D721Med (cell line): Measurements from ENCODE around the gene AGTPBP1.

Experiments used
- DNase-seq: peaks from one replicate; pipeline ENCODE4 v3.0.0; 2011; ENCODE audit warnings: low spot score; ENCODE audit not compliant: insufficient read length
- FAIRE-seq: peaks from 2 replicates; lab custom pipeline; 2011; peaks lifted over from hg19 to GRCh38; lab: Jason Lieb, UNC
- CTCF ChIP-seq: IDR thresholded peaks from 2 replicates; pipeline ENCODE4 v1.5.1; 2012; ENCODE audit warnings: mild to moderate bottlenecking, control low read depth; ENCODE audit not compliant: insufficient read depth; ENCODE audit errors: missing control alignments

Gene AGTPBP1

DNA sequence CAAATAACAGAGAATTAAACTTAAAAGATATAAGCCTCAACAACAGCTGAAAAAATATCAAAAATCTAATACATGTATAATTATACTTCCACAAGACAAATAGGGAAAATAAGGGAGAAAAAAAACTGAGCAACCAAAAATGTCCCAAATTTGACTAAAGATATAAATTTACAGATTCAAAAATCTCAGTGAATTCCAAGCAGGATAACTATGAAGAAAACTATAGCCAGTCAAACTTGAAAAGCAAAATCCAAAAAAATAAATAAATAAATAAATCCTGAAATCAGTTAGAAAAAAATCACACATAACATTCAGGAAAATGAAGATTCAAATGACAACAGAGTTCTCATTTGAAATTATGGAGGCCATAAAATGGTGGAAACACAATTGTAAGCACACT is 56.7 kb downstream of the AGTPBP1 start:
- DNase-seq (no peak), FAIRE-seq (no peak)
- TF ChIP-seq CTCF = no peak

DNA sequence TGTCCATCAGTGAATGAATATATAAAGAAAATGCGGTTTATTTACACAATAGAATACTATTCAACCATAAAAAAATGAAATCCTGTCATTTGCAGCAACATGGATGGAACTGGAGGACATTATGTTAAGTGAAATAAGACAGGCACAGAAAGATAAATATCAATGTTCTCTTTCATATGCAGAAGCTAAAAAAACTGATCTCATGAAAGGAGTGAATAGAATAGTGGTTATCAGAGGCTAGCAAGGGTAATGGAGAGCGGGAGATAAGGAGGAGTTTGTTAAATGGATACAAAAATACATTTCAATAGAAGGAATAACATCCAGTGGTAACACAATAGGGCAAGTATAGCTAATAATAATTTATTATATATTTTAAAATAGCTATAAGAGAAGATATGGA is 65.0 kb downstream of the AGTPBP1 start:
- FAIRE-seq (no peak), DNase-seq (no peak)
- no peak for TF ChIP-seq CTCF

- no peak for TF ChIP-seq CTCF
- DNase-seq = no peak
- FAIRE-seq = no peak
These were observed 74.4 kb downstream of the AGTPBP1 start for GRCh38 chr9:85667374-85667773.

DNA sequence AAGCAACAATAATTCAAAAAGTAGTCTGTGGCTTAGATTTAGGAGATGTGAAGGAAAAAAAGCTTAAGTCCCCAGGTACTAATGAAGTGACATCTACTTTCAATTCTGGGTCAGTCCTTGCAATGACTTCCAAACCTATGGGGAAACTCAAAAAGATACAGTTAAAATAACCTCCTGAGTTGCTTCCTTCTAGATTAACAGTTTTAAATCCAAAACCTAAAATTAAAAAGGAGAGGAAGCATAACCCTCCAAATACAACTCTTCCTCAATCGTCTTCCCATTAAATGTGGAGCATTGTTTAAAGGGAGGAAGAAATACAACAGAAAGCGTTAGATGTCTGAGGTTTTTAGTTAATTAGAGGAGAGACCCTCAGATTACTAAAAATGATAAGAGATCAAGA is 75.7 kb downstream of the AGTPBP1 start:
- TF ChIP-seq CTCF = no peak
- DNase-seq = no peak
- FAIRE-seq = no peak

GRCh38 chr9:85662573-85662972 is 79.2 kb downstream of the AGTPBP1 start:
- FAIRE-seq (no peak), DNase-seq (no peak)
- no peak for TF ChIP-seq CTCF

- no peak for TF ChIP-seq CTCF
These were observed 83.0 kb downstream of the AGTPBP1 start for GRCh38 chr9:85658716-85659115.

DNA sequence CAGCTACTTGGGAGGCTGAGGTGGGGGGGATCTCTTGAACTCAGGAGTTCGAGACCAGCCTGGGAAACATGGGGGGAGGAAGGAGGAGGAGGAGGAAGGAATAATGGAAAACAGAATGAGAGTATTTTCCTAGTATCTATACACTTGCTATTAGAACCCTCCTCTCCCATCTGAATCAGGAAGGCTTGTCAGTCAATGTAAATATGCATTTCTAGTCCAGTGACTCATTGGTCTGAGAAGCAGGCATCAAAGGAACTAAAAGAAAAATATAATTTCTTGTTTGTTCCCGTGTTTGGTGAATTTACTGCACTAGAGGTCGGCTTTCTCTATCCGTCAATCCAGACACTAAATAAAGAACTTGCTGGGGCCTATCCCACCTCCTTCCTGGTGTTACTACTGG is 88.6 kb downstream of the AGTPBP1 start:
- FAIRE-seq = no peak
- no peak for TF ChIP-seq CTCF
- no peak for DNase-seq

More at GRCh38 chr9:85658716-85659115, 83.0 kb downstream of the AGTPBP1 start:
- no peak for DNase-seq
- no peak for FAIRE-seq
